Amygdala (tissue), 56 donors: Measurements from ENCODE around the gene PPP2R3A.

ENCODE experiments used
- DNase-seq, 56 donors: peaks; one replicate each; lab custom pipeline; 2025; lab: John Stamatoyannopoulos, UW

The PPP2R3A gene

DNA sequence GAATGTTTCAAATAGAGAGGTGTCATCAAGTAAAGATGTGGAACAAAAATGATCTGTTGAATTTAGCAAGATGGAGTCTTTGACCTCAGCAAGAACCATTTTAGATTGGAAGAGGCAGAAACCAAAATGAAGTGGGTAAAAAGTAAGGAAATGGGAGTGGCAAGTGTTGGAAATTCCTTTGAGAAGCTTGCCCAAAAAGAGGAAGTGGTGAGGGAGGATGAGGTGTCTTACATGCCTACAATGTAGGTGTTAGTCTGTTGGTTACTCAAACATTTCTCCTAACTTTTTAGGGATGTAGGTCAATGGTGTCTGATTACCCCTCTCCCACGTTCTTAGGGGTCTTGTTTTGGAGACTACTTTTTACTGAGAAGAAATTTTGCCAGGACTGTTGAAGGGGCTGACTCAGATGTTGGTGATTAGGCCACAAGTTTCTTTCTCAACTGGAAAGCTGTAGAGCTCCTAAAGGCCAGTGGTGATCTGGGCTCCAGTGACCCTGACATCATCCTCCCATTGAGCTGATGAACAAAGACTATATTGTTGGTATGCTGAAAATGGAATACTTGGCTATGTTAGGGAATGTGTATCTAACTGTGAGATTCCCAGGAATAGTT, 5.1 kb downstream of the PPP2R3A start:
- peak in 33 of 56 donors; percentile 1 to 72 (median 32) for DNase-seq

DNA sequence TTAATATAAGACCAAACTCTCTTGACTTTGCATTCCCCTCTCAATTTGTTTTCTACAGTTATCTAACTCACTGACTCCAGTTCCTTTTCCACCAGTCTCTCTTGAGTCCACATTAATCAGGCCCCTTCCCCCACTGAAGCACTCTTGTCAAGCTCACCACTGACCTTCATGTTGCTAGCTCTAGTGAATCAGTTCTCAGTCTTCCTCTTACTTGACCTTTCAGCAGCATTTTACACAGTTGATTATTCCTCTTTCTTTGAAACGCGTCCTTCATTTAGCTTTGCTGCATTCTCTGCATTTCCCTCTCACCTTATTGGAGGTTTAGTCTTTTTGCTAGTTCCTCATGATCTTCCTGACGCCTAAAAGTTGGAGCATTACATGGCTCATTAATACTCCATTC, 8.3 kb downstream of the PPP2R3A start:
- DNase-seq: no peak

GRCh38 chr3:135975053-135975452, 9.5 kb downstream of the PPP2R3A start:
- DNase-seq: no peak

GRCh38 chr3:135975536-135975935, 10.0 kb downstream of the PPP2R3A start:
- no peak for DNase-seq

GRCh38 chr3:135980343-135980742, 14.8 kb downstream of the PPP2R3A start:
- no peak for DNase-seq

DNA sequence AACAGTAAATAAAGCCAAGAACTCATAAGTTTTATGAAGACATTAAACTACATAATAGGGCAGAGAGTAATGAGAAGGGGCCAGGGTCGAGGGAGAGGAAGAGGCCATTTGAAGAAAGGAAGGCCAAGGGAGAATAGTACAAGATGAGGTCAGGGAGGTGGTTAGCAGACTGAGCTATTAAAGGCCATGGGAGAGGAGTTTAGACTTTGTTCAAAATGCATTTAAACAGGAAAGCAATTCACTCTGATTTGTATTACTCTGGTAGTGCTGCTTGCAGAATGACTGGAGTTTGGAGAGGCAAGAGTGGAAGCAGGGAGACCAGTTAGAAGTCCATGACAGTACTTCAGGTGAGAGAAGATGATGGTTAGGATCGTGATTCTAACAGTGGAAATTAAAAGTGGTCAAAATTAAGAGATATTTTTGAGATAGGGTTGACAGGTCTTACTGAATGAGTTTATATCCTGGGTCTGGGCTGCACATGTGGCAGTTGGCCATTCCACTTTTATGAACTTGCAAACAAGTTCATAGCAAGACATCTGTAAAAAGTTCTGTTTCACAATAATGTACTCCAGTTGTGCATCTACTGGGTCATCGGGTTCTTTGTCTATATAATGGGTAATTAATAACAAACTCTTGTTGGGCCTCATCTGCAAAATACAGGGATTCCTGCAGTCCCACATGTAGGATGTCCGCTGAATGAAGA, 16.3 kb downstream of the PPP2R3A start:
- DNase-seq: no peak

- DNase-seq: no peak
Measured at GRCh38 chr3:135982404-135982761, 16.9 kb downstream of the PPP2R3A start.

DNA sequence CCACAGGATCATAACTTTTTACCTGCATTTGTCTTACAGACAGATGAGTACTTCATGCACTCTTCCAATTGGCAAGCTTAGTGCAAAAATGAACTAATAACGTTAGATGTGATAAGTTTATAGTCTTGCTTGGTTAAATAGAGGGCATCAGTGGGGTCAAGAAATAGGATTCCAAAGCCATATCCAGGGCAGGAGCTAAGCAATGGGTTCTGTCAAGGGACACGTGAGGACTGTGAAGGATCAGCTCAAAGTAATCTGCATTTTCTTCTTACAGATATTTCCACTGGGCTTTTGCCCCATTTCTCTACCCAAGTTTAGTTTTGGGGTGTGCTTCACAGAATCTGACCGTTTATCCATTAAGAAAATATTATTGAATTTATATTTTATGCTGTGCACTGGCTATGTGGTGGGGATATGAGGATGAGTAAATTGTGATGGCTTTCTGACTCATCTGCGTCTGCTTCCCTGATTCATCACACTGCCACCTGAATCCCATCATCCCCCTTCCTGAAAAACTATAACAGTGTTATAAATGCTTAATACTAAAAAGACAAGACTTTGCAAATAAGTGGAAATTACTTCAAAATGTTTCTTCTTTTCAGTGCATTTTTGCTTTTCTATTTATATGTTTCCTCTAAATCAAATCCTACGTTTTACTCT, 17.5 kb downstream of the PPP2R3A start:
- no peak for DNase-seq

- DNase-seq: no peak
Measured at GRCh38 chr3:135987661-135988060, 22.1 kb downstream of the PPP2R3A start.

- no peak for DNase-seq
Measured at GRCh38 chr3:135989242-135989641, 23.7 kb downstream of the PPP2R3A start.

DNA sequence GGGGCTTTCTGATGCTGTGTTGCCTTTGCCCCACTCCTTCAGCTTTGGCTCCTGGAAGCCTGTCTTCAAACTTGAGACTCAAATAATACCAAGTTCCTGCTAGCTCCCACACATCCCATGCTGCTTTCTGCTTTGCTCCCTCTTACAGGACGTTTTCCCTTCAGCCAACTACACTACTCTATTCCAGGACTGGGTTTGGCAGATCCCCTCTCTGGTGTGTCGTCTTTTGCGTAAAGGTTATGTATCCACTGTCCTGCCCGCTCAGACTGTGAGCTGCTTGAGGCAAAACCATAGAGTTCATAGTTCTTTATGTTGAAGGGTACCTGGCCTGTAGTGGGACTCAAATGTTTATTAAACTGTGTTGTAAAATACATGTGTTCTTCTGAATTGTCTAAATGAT, 25.4 kb downstream of the PPP2R3A start:
- no peak for DNase-seq

- DNase-seq: no peak
Measured at GRCh38 chr3:135991621-135992020, 26.1 kb downstream of the PPP2R3A start.

GRCh38 chr3:135992072-135992471, 26.5 kb downstream of the PPP2R3A start:
- DNase-seq: no peak

DNA sequence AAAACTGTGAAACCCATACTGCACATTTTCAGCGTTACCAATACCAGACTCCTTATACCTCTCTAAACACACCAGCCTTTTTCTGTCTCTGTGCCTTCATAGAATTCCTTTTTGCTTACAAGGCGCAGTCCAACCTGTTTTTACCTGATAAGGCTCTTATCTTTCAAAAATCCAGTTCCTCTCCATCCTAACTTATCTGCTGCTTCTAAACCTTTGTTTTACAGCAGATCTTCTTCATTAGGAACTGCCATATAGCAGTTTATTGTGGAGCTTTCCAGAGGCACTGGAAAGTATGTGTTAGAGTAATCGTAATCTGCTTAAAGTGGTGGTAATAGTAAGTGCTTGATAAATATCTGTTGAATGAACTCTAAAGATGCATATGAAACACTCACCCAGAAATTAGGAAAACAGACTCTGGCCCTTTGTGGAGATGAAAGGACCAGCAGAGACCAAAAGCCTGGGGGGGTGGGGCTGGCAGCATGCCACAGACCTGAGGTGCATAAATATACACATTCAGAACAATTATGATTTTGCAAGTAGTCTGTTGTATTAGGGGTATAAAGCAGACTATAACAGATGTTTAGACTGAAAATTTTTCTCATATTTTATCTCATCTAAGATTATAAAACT, 29.3 kb downstream of the PPP2R3A start:
- peak in 1 of 56 donors; percentile 19 for DNase-seq

- DNase-seq: no peak
Measured at GRCh38 chr3:135995766-135996165, 30.2 kb downstream of the PPP2R3A start.

DNA sequence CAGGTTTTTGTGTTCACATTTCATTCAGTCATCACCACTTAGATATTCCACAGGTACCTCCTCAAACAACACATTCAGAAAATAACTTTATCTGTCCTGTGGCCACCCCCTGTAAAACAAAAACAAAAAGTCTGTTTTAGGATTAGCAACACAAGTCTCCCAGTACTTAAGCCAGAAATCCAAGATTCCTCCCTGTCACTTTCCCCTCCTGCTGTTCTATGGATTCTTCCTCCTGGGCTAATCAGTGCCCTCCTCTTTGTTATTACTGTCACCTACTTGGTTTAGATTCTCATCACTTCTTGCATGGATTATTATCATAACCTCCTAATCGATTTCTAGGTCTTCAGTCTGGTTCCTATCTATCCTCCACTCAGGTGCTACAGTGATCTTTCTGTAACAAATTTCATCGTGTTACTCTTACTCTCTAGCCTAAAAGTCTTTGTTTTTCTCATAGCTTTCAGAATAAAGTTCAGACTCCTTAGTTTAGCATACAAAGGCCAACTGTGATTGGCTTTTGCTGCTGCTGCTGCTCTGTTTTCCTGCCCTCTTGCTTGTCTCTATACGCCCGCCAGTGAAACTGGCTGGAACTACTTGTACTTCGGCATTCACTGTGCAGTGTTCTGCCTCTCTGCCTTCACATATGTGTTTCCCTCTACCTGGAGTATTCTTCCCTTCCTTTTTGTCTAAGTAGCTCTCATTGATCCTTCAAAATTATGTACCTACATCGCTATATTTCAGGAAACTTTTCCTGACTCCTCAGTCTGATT, 32.2 kb downstream of the PPP2R3A start:
- DNase-seq: peak in 14 of 56 donors; percentile 1 to 39 (median 10)

GRCh38 chr3:136008221-136008620, 42.7 kb downstream of the PPP2R3A start:
- DNase-seq: no peak

GRCh38 chr3:136008732-136009470, 43.4 kb downstream of the PPP2R3A start:
- no peak for DNase-seq

DNA sequence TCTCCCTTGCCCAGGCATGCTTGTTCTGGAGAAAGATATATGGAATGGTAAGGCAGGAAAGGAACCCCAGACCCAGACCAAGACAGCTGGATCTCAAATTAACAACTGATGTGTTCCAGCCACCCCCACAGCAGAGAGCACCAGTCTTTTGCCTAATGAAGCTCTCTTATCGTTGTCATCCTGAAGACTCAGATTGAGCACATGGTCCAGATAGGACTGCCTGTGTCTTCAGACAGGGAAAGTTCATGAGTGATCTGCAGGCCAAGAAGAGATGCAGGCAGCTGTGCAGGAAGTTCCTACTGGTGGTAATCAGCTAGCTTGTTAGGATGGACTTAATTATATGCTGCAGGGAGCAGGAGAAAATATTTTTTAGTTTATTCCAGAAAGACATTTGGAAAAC, 53.3 kb downstream of the PPP2R3A start:
- DNase-seq: no peak

DNA sequence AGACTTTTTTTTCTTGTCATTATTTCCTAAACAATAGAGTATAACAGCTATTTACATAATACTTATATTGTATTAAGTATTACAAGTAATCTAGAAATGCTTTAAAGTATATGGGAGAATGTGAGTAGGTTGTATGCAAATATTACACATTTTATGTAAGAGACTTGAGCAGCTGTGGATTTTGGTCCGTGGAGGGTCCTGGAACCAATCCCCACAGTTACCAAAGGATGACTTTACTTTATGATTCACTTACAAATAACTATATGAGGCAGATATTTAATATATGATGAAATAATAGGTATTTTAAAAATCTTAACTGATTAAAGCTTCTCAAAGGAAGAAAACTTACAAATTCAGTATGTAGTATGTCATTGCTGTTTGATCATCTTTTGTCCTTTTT, 56.3 kb downstream of the PPP2R3A start:
- no peak for DNase-seq
